Endothelial cell of hepatic sinusoid (primary cell): ENCODE data around the gene FAT2.
"Not testable (repeated sequence)": the region's sequence is repeated elsewhere in the genome, so short reads cannot be mapped to it uniquely, and the experiment has no call there.

Experiments
- in situ Hi-C: cut with HindIII; loops from 2 replicates; pipeline ENCODE4 v1.10.0; 2017; ENCODE audit warnings: low sequenced_read_pairs

Gene FAT2

GRCh38 chr5:151614565-151614964 lies 23.4 kb upstream of the FAT2 start:
- in situ Hi-C loops: loop anchor here (25.0 kb wide), 1 partner anchor 523 kb away; no protein-coding TSS in a partner anchor

GRCh38 chr5:151612689-151613427 lies 21.7 kb upstream of the FAT2 start:
- in situ Hi-C loops: loop anchor here (25.0 kb wide), 1 partner anchor 524 kb away; no protein-coding TSS in a partner anchor

GRCh38 chr5:151611127-151611775 lies 20.1 kb upstream of the FAT2 start:
- in situ Hi-C loops: loop anchor here (25.0 kb wide), 1 partner anchor 526 kb away; no protein-coding TSS in a partner anchor

GRCh38 chr5:151608522-151608921 lies 17.4 kb upstream of the FAT2 start:
- in situ Hi-C loops: loop anchor here (25.0 kb wide), 1 partner anchor 529 kb away; no protein-coding TSS in a partner anchor

- in situ Hi-C loops: loop anchor here (25.0 kb wide), 1 partner anchor 530 kb away; no protein-coding TSS in a partner anchor
Observed at GRCh38 chr5:151607304-151607703, 16.2 kb upstream of the FAT2 start.

GRCh38 chr5:151605559-151605958 lies 14.4 kb upstream of the FAT2 start:
- in situ Hi-C loops: loop anchor here (25.0 kb wide), 1 partner anchor 532 kb away; no protein-coding TSS in a partner anchor

- in situ Hi-C loops: loop anchor here (25.0 kb wide), 1 partner anchor 534 kb away; no protein-coding TSS in a partner anchor
Observed at GRCh38 chr5:151602806-151603205, 11.7 kb upstream of the FAT2 start.

GRCh38 chr5:151601391-151601790 lies 10.3 kb upstream of the FAT2 start:
- in situ Hi-C loops: loop anchor here (25.0 kb wide), 1 partner anchor 536 kb away; no protein-coding TSS in a partner anchor

GRCh38 chr5:151600069-151600665 lies 9.0 kb upstream of the FAT2 start:
- in situ Hi-C loops: loop anchor here (25.0 kb wide), 1 partner anchor 537 kb away; no protein-coding TSS in a partner anchor

GRCh38 chr5:151598984-151599383 lies 7.9 kb upstream of the FAT2 start:
- in situ Hi-C loops: no loop called here

- in situ Hi-C loops: no loop called here
Observed at GRCh38 chr5:151598549-151598948, 7.4 kb upstream of the FAT2 start.

- in situ Hi-C loops: no loop called here
Observed at GRCh38 chr5:151597749-151598148, 6.6 kb upstream of the FAT2 start.

GRCh38 chr5:151596828-151597539 lies 5.9 kb upstream of the FAT2 start:
- in situ Hi-C loops: no loop called here

GRCh38 chr5:151595411-151595826 lies 4.3 kb upstream of the FAT2 start:
- in situ Hi-C loops: no loop called here

GRCh38 chr5:151592855-151593408 lies 1.8 kb upstream of the FAT2 start:
- in situ Hi-C loops: no loop called here

- in situ Hi-C loops: no loop called here
Observed at GRCh38 chr5:151589878-151590570, 1.1 kb downstream of the FAT2 start.

GRCh38 chr5:151587796-151588555 lies 3.2 kb downstream of the FAT2 start:
- in situ Hi-C loops: no loop called here

- in situ Hi-C loops: no loop called here
Observed at GRCh38 chr5:151585970-151586369, 5.2 kb downstream of the FAT2 start.

GRCh38 chr5:151585344-151585743 lies 5.8 kb downstream of the FAT2 start:
- in situ Hi-C loops: not testable (repeated sequence)
